DND-41 (cell line): ENCODE measurements around the gene EPB41L5.

Experiments used
- ATAC-seq: fragments of 200-7000 bp; cut with Tn5 transposase; 3 replicates; pipeline ENCODE4 v1.9.1; 2021; ENCODE audit warnings: low read depth; ENCODE audit not compliant: insufficient read depth
- DNase-seq: peaks from one replicate; pipeline ENCODE4 v3.0.0-alpha.2; 2020
- H2AFZ ChIP-seq: 2 replicates; pipeline ENCODE4 v1.6.0; 2012; ENCODE audit warnings: low read depth, low read length
- H3K27ac ChIP-seq: 2 replicates; pipeline ENCODE4 v1.5.1; 2012; ENCODE audit warnings: low read length, inconsistent platforms
- H3K27me3 ChIP-seq: fragments of 200-600 bp; sonication (generic); 2 replicates; pipeline ENCODE4 v1.6.0; 2012; ENCODE audit warnings: low read length, mild to moderate bottlenecking, inconsistent platforms; ENCODE audit not compliant: insufficient read depth, poor library complexity
- H3K36me3 ChIP-seq: 2 replicates; pipeline ENCODE4 v1.5.1; 2012; ENCODE audit warnings: low read length, inconsistent platforms; ENCODE audit not compliant: insufficient read depth
- H3K4me1 ChIP-seq: 2 replicates; pipeline ENCODE4 v1.5.1; 2012; ENCODE audit warnings: mild to moderate bottlenecking, low read length; ENCODE audit not compliant: insufficient read depth
- H3K4me2 ChIP-seq: 2 replicates; pipeline ENCODE4 v1.6.0; 2012; ENCODE audit warnings: mild to moderate bottlenecking, moderate library complexity, low read length, inconsistent platforms; ENCODE audit not compliant: insufficient read depth
- H3K4me3 ChIP-seq, 2 experiments: fragments of 200-600 bp in 1 of 2; shearing (Covaris generic) in 1 of 2; 2 replicates each; pipeline ENCODE4 v1.5.1; 2012 to 2016; ENCODE audit warnings: inconsistent platforms in 2 of 2, low read length in 2 of 2, mild to moderate bottlenecking in 2 of 2, low read depth in 1 of 2, moderate library complexity in 1 of 2
- H3K79me2 ChIP-seq: 2 replicates; pipeline ENCODE4 v1.6.0; 2012; ENCODE audit warnings: low read length, inconsistent platforms; ENCODE audit not compliant: insufficient read depth
- H3K9ac ChIP-seq: 2 replicates; pipeline ENCODE4 v1.6.0; 2012; ENCODE audit warnings: low read depth, mild to moderate bottlenecking, inconsistent platforms, low read length, moderate library complexity
- H3K9me3 ChIP-seq: 2 replicates; pipeline ENCODE4 v1.5.1; 2012; ENCODE audit warnings: low read length, moderate library complexity, mild to moderate bottlenecking, inconsistent platforms; ENCODE audit not compliant: insufficient read depth, severe bottlenecking
- H4K20me1 ChIP-seq: 2 replicates; pipeline ENCODE4 v1.6.0; 2012; ENCODE audit warnings: low read length; ENCODE audit not compliant: insufficient read depth
- CTCF ChIP-seq: IDR thresholded peaks from 2 replicates; pipeline ENCODE4 v1.5.1; 2012; ENCODE audit warnings: borderline replicate concordance, low read length, moderate library complexity, mild to moderate bottlenecking; ENCODE audit not compliant: poor library complexity, severe bottlenecking; ENCODE audit errors: extremely low read depth
- EZH2 ChIP-seq: IDR thresholded peaks from 3 replicates; pipeline ENCODE4 v1.6.1; 2012; ENCODE audit warnings: borderline replicate concordance, low read depth, mild to moderate bottlenecking, moderate library complexity, low read length, inconsistent platforms; ENCODE audit not compliant: severe bottlenecking

Gene EPB41L5

GRCh38 chr2:120182019-120182560 is 169.2 kb downstream of the EPB41L5 start:
- Histone ChIP-seq H3K9ac (no peak overlapping the region), H3K79me2 (no peaks in the 10 kb centered on the region), H3K9me3 (no peaks in the 10 kb centered on the region), H3K36me3 (0 out of 2 replicates have a peak, but pooled peaks cover 8% of the 10 kb centered on the region), H3K4me1 (peaks cover 10% of the 10 kb centered on the region), H3K27me3 (no peaks in the 10 kb centered on the region), H3K4me2 (no peak overlapping the region), H3K27ac (no peak overlapping the region), H4K20me1 (no peaks in the 10 kb centered on the region), H2AFZ (no peak overlapping the region), H3K4me3 (no peak overlapping the region)
- no peak for ATAC-seq
- TF ChIP-seq EZH2 (no peak), CTCF (peak; percentile 21)
- no peak for DNase-seq

- no peaks in the 10 kb centered on the region for H4K20me1 ChIP-seq
- no peak overlapping the region for H2AFZ ChIP-seq
- TF ChIP-seq EZH2 (no peak), CTCF (no peak)
- H3K9ac ChIP-seq: no peak overlapping the region
- H3K4me2 ChIP-seq: no peak overlapping the region
- H3K9me3 ChIP-seq: peaks cover 2% of the 10 kb centered on the region
- no peak overlapping the region for H3K4me3 ChIP-seq
- H3K4me1 ChIP-seq: no peaks in the 10 kb centered on the region
- no peaks in the 10 kb centered on the region for H3K27me3 ChIP-seq
- no peak overlapping the region for H3K27ac ChIP-seq
- no peaks in the 10 kb centered on the region for H3K79me2 ChIP-seq
- DNase-seq: no peak
- ATAC-seq: no peak
- no peaks in the 10 kb centered on the region for H3K36me3 ChIP-seq
These were observed 176.3 kb downstream of the EPB41L5 start for GRCh38 chr2:120189189-120189588.

GRCh38 chr2:120192280-120192679 is 179.4 kb downstream of the EPB41L5 start:
- H2AFZ ChIP-seq: no peak overlapping the region
- H3K27me3 ChIP-seq: no peaks in the 10 kb centered on the region
- H3K27ac ChIP-seq: no peak overlapping the region
- H3K4me3 ChIP-seq: no peak overlapping the region
- ATAC-seq (no peak), DNase-seq (no peak)
- no peak overlapping the region for H3K9ac ChIP-seq
- peaks cover 2% of the 10 kb centered on the region for H3K9me3 ChIP-seq
- no peaks in the 10 kb centered on the region for H3K36me3 ChIP-seq
- H3K79me2 ChIP-seq: no peaks in the 10 kb centered on the region
- no peak for TF ChIP-seq CTCF
- no peak for TF ChIP-seq EZH2
- H4K20me1 ChIP-seq: no peaks in the 10 kb centered on the region
- H3K4me1 ChIP-seq: no peaks in the 10 kb centered on the region
- H3K4me2 ChIP-seq: no peak overlapping the region
